AG04449 (cell line): ENCODE data around the gene APLF.
A peak's percentile ranks its signal among the peaks of the same experiment; 100 is the strongest.

Source experiments
- CTCF ChIA-PET: fragments of 350-600 bp; formaldehyde crosslinking; extraction: SDS; loops from one replicate; lab custom pipeline; 2021; ENCODE audit warnings: antibody characterized with exemption; lab: Yijun Ruan, JAX
- POLR2A ChIA-PET: fragments of 400-600, 350-600 bp; formaldehyde crosslinking; extraction: SDS; loops from one replicate; lab custom pipeline; 2020; ENCODE audit warnings: antibody characterized with exemption, inconsistent platforms; lab: Yijun Ruan, JAX
- DNase-seq: peaks from one replicate; pipeline ENCODE4 v3.0.0-alpha.2; 2010; ENCODE audit warnings: low read depth, low spot score
- H3K4me3 ChIP-seq: 2 replicates; pipeline ENCODE4 v1.5.1; 2011; ENCODE audit warnings: low read depth, mild to moderate bottlenecking, control low read depth, low read length
- CTCF ChIP-seq: IDR thresholded peaks from one replicate; pipeline ENCODE4 v1.5.1; 2011; ENCODE audit warnings: mild to moderate bottlenecking, moderate library complexity, low read length, control low read depth, inconsistent platforms; ENCODE audit not compliant: insufficient read depth; ENCODE audit errors: missing control alignments

Gene APLF

GRCh38 chr2:68466778-68467076 is 658 bp upstream of the APLF start:
- TF ChIP-seq CTCF: no peak
- ChIA-PET CTCF (interaction anchor here (0.8 to 7.0 kb wide), 14 partner anchors 8 to 441 kb away, joined by 3 to 116 read pairs (median 4); partner anchors contain the start of gene C1D), POLR2A (interaction anchor here (1.1 to 1.3 kb wide), 2 partner anchors 11 to 147 kb away, joined by 3 to 4 read pairs; partner anchors contain the start of gene CNRIP1)
- peak overlapping the region; percentile 99 for H3K4me3 ChIP-seq
- DNase-seq: no peak

- TF ChIP-seq CTCF: no peak
- H3K4me3 ChIP-seq: no peak overlapping the region
- POLR2A ChIA-PET: no interaction called here
- CTCF ChIA-PET: interaction anchor here (0.8 to 2.5 kb wide), 6 partner anchors 12 to 456 kb away, joined by 3 to 11 read pairs (median 4); no protein-coding TSS in a partner anchor
- no peak for DNase-seq
These were observed 1.4 kb downstream of the APLF start for GRCh38 chr2:68468801-68469200.

GRCh38 chr2:68469935-68470334 is 2.5 kb downstream of the APLF start:
- DNase-seq: no peak
- H3K4me3 ChIP-seq: no peak overlapping the region
- TF ChIP-seq CTCF: no peak
- CTCF ChIA-PET: interaction anchor here (0.8 to 2.5 kb wide), 4 partner anchors 11 to 455 kb away, joined by 3 to 11 read pairs (median 6); no protein-coding TSS in a partner anchor
- POLR2A ChIA-PET: no interaction called here

- no peak for TF ChIP-seq CTCF
- ChIA-PET CTCF (interaction anchor here (1.0 to 1.5 kb wide), 4 partner anchors 11 to 124 kb away, joined by 3 to 5 read pairs (median 4); no protein-coding TSS in a partner anchor), POLR2A (no interaction called here)
- no peak for DNase-seq
- no peak overlapping the region for H3K4me3 ChIP-seq
These were observed 4.0 kb downstream of the APLF start for GRCh38 chr2:68471385-68471784.

- DNase-seq: no peak
- ChIA-PET CTCF (interaction anchor here (1.0 to 4.2 kb wide), 4 partner anchors 9 to 351 kb away, joined by 3 to 25 read pairs (median 3); no protein-coding TSS in a partner anchor), POLR2A (no interaction called here)
- H3K4me3 ChIP-seq: no peak overlapping the region
- TF ChIP-seq CTCF: no peak
These were observed 5.5 kb downstream of the APLF start for GRCh38 chr2:68472796-68473414.

GRCh38 chr2:68475110-68475509 is 7.7 kb downstream of the APLF start:
- no peak for TF ChIP-seq CTCF
- H3K4me3 ChIP-seq: no peak overlapping the region
- CTCF ChIA-PET: interaction anchor here (1.3 to 4.2 kb wide), 4 partner anchors 10 to 120 kb away, joined by 3 to 25 read pairs (median 7); no protein-coding TSS in a partner anchor
- DNase-seq: no peak
- POLR2A ChIA-PET: no interaction called here
